A549 treated with AZD9567 at 1 μM for 4 hours (cell line): ENCODE results near the gene NOP10. TPM values are rescaled to one million over a fixed set of nuclear protein-coding genes. Genes with fewer than 3 reads are reported as not detected.

ENCODE experiments used
- total RNA-seq: library from RNA; stranded (reverse); fragments of 200-300 nt; extraction: Qiagen RNA extraction; gene quantifications from 5 replicates; pipeline ENCODE4 v1.2.3, GENCODE V29; 2022; ENCODE audit not compliant: insufficient read depth

NOP10 gene
- total RNA-seq: 483 to 556 TPM (median 526 TPM) in 5 replicates

GRCh38 chr15:34342737-34343575 is at the start of gene NOP10, which contains the start of gene NUTM1:
NOP10 (minus strand) TSS chr15:34343136; CDS start chr15:34343073, 63 bp downstream.
NUTM1 (plus strand) TSS chr15:34343315; CDS start chr15:34343697, 382 bp downstream.

GRCh38 chr15:34367101-34368081 is 24.5 kb upstream of the NOP10 start, which contains the start of gene LPCAT4:
LPCAT4 (minus strand) TSS chr15:34367196; CDS start chr15:34367100, 96 bp downstream.

GRCh38 chr15:34337557-34338306 is 5.2 kb downstream of the NOP10 start, which contains the start of gene SLC12A6:
SLC12A6 (minus strand) TSS chr15:34337781; CDS start chr15:34336680, 1,101 bp downstream.

Other genes starting within 250 kb of the NOP10 start
- gene EMC7, start 241.3 kb downstream of the NOP10 start, total RNA-seq: 110 to 149 TPM (median 143 TPM) in 5 replicates
- gene PGBD4, start 241.1 kb downstream of the NOP10 start, total RNA-seq: 1.3 to 1.7 TPM (median 1.5 TPM) in 5 replicates
- gene KATNBL1, start 133.0 kb downstream of the NOP10 start, total RNA-seq: 18.7 to 41.6 TPM (median 35.8 TPM) in 5 replicates
- 189 to 207 TPM (median 192 TPM) in 5 replicates for gene EMC4, start 118.1 kb downstream of the NOP10 start, total RNA-seq
- 4.2 to 6.1 TPM (median 5.6 TPM) in 5 replicates for gene SLC12A6, start 5.4 kb downstream of the NOP10 start, total RNA-seq
- gene NUTM1, start 179 bp upstream of the NOP10 start, total RNA-seq: not detected in 5 replicates
- 45.6 to 64.1 TPM (median 61.9 TPM) in 5 replicates for gene LPCAT4, start 24.1 kb upstream of the NOP10 start, total RNA-seq
- 1.5 to 11.0 TPM (median 10.5 TPM) in 5 replicates for gene GOLGA8A, start 94.7 kb upstream of the NOP10 start, total RNA-seq
- gene GOLGA8B, start 240.5 kb upstream of the NOP10 start, total RNA-seq: 11.6 to 24.4 TPM (median 20.3 TPM) in 5 replicates